Naive thymus-derived CD4-positive, alpha-beta T cell (primary cell): ENCODE measurements around the gene GHR. TPM values are rescaled to one million over a fixed set of nuclear protein-coding genes. Genes with fewer than 3 reads are reported as not detected.
A peak's percentile ranks its signal among the peaks of the same experiment; 100 is the strongest.

ENCODE experiments used
- ATAC-seq: fragments of 150-1000 bp; cut with Tn5 transposase; 2 replicates; pipeline ENCODE4 v1.10.0; 2021; ENCODE audit warnings: mild to moderate bottlenecking, moderate library complexity
- CTCF ChIA-PET: fragments of 350-600 bp; sonication (Branson Sonifier 250); formaldehyde crosslinking; loops from one replicate; lab custom pipeline; 2021; ENCODE audit warnings: antibody characterized with exemption; lab: Charles Lee
- POLR2A ChIA-PET: fragments of 350-600 bp; sonication (Branson Sonifier 250); formaldehyde crosslinking; loops from one replicate; lab custom pipeline; 2021; ENCODE audit warnings: antibody characterized with exemption, inconsistent platforms; lab: Charles Lee
- DNase-seq, 9 donors: peaks; one replicate each; pipeline versions ENCODE4 v3.0.0 to v3.0.0-alpha.2; 2020 to 2022; ENCODE audit warnings: mixed read lengths in 1 of 9
- H3K27ac ChIP-seq: one replicate; pipeline ENCODE4 v1.7.0; 2013; ENCODE audit warnings: mild to moderate bottlenecking, low read depth, low read length, moderate library complexity
- H3K27me3 ChIP-seq, 2 donors: one replicate each; pipeline ENCODE4 v1.7.0; 2013; ENCODE audit warnings: low read length in 2 of 2, mild to moderate bottlenecking in 2 of 2, moderate library complexity in 2 of 2; ENCODE audit not compliant: control insufficient read depth in 2 of 2, insufficient read depth in 2 of 2
- H3K36me3 ChIP-seq, 3 experiments: 1 replicate in 2 of 3; 2 replicates in 1 of 3; pipeline ENCODE4 v1.7.0; 2013; ENCODE audit warnings: low read length in 3 of 3, mild to moderate bottlenecking in 3 of 3, moderate library complexity in 1 of 3; ENCODE audit not compliant: insufficient read depth in 3 of 3, control insufficient read depth in 2 of 3
- H3K4me1 ChIP-seq, 2 donors: one replicate each; pipeline ENCODE4 v1.7.0; 2013; ENCODE audit warnings: low read length in 2 of 2, mild to moderate bottlenecking in 2 of 2, moderate library complexity in 1 of 2; ENCODE audit not compliant: control insufficient read depth in 2 of 2, insufficient read depth in 2 of 2
- H3K4me3 ChIP-seq: 2 replicates; pipeline ENCODE4 v1.7.0; 2013; ENCODE audit warnings: mild to moderate bottlenecking, low read length
- H3K9me3 ChIP-seq, 3 experiments: 1 replicate in 2 of 3; 2 replicates in 1 of 3; pipeline ENCODE4 v1.7.0; 2013; ENCODE audit warnings: low read length in 3 of 3; ENCODE audit not compliant: control insufficient read depth in 2 of 3
- H3K27ac Mint-ChIP-seq, 9 donors: one replicate each; pipeline ENCODE4 v1.8.0; 2020 to 2022; ENCODE audit warnings: mixed read lengths in 9 of 9, mild to moderate bottlenecking in 8 of 9, moderate library complexity in 5 of 9, inconsistent platforms in 2 of 9
- H3K27me3 Mint-ChIP-seq, 5 donors: one replicate each; pipeline ENCODE4 v1.8.0; 2021 to 2022; ENCODE audit warnings: mixed read lengths in 5 of 5, mild to moderate bottlenecking in 1 of 5
- H3K36me3 Mint-ChIP-seq, 5 donors: one replicate each; pipeline ENCODE4 v1.8.0; 2020 to 2022; ENCODE audit warnings: mixed read lengths in 5 of 5, mild to moderate bottlenecking in 3 of 5, inconsistent platforms in 1 of 5
- H3K4me1 Mint-ChIP-seq, 7 donors: one replicate each; pipeline ENCODE4 v1.8.0; 2020 to 2022; ENCODE audit warnings: mixed read lengths in 7 of 7, mild to moderate bottlenecking in 3 of 7, inconsistent platforms in 1 of 7
- H3K4me3 Mint-ChIP-seq, 10 donors: one replicate each; pipeline ENCODE4 v1.8.0; 2020 to 2022; ENCODE audit warnings: mild to moderate bottlenecking in 10 of 10, mixed read lengths in 10 of 10, moderate library complexity in 6 of 10, inconsistent platforms in 2 of 10
- H3K9me3 Mint-ChIP-seq, 11 donors: one replicate each; pipeline ENCODE4 v1.8.0; 2020 to 2022; ENCODE audit warnings: mixed read lengths in 11 of 11, mild to moderate bottlenecking in 4 of 11, inconsistent platforms in 1 of 11, moderate library complexity in 1 of 11
- intact Hi-C, 2 donors: fragments of 100-400 bp; cut with micrococcal nuclease; formaldehyde crosslinking; loops; one replicate each; pipeline ENCODE4 v1.15.1; 2023
- polyA plus RNA-seq, 2 donors: library from polyadenylated mRNA; unstranded; fragments of 300-500 nt; fragmentation: Illumina TruSeq; gene quantifications; one replicate each; pipeline ENCODE4 v1.2.3, GENCODE V29; 2021
- total RNA-seq, 6 experiments: library from RNA in 5 of 6; stranded (reverse) in 5 of 6; gene quantifications; 1 replicate in 5 of 6; 2 replicates in 1 of 6; pipeline ENCODE4 v1.2.3 and lab custom pipeline; 2021 to 2026

GHR gene
- total and polyA plus RNA-seq, 7 experiments from 2014 or later, result not detected

DNA sequence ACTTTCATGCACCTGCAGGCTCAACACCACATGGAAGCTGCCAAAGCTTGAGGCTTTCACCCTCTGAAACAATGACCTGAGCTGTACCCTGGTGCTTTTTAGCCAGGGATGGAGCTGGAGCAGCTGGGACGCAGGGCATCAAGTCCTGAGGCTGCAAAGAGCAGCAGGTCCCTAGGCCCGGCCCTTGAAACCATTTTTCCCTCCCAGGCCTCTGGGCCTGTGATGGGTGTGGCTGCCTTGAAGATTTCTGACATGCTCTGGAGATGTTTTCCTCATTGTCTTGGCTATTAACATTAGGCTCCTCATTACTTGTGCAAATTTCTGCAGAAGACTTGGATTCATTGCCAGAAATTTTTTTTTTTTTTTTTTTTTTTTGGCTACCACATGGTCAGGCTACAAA lies 30.3 kb upstream of the GHR start:
- Histone ChIP-seq H3K4me3 (no peak overlapping the region), H3K4me1 (no peaks in the 10 kb centered on the region), H3K27ac (no peak overlapping the region), H3K9me3 (peaks cover 0 to 12% (median 0%) of the 10 kb centered on the region in 3 experiments), H3K27me3 (no peaks in the 10 kb centered on the region), H3K36me3 (no peaks in the 10 kb centered on the region)
- Mint-ChIP-seq H3K36me3 (peaks cover 0 to 6% (median 3%) of the 10 kb centered on the region in 5 donors), H3K27ac (no peak overlapping the region), H3K27me3 (peaks cover 0 to 5% (median 0%) of the 10 kb centered on the region in 5 donors), H3K9me3 (peaks cover 4 to 34% (median 12%) of the 10 kb centered on the region in 11 donors), H3K4me1 (no peaks in the 10 kb centered on the region), H3K4me3 (no peak overlapping the region)
- intact Hi-C loops, result no loop called here
- POLR2A ChIA-PET, result no interaction called here
- CTCF ChIA-PET, result no interaction called here
- DNase-seq, result no peak
- no peak for ATAC-seq

DNA sequence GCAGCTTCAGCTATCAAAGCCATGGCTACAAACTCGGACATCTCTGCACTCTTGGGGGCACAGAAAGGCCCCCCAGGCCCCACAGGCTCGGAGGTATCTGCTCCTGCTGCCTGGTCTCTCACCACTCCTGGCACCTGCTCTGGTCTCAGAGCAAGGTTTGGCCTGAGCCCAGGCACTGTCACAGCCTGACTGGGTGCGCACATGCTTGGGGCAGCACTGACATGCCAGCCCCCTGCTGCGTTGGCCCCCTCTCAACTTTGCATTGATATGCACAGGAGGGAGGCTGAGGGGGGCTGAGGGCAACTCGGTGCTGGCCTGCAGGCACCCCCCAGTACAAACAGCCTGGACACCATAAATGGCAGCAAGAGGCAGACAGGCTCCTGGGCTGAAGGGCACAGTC lies 27.1 kb upstream of the GHR start:
- peaks cover 0 to 5% (median 0%) of the 10 kb centered on the region in 5 donors for H3K27me3 Mint-ChIP-seq
- ATAC-seq (peak; percentile 20), DNase-seq (no peak)
- Histone ChIP-seq H3K9me3 (peaks cover 0 to 12% (median 0%) of the 10 kb centered on the region in 3 experiments), H3K4me3 (no peak overlapping the region), H3K4me1 (no peaks in the 10 kb centered on the region), H3K36me3 (no peaks in the 10 kb centered on the region), H3K27me3 (no peaks in the 10 kb centered on the region), H3K27ac (no peak overlapping the region)
- POLR2A ChIA-PET, result no interaction called here
- intact Hi-C loops, result no loop called here
- CTCF ChIA-PET, result no interaction called here
- H3K4me3 Mint-ChIP-seq, result no peak overlapping the region
- peaks cover 0 to 6% (median 3%) of the 10 kb centered on the region in 5 donors for H3K36me3 Mint-ChIP-seq
- H3K4me1 Mint-ChIP-seq, result no peaks in the 10 kb centered on the region
- peaks cover 0 to 22% (median 9%) of the 10 kb centered on the region in 11 donors for H3K9me3 Mint-ChIP-seq
- H3K27ac Mint-ChIP-seq, result no peak overlapping the region

DNA sequence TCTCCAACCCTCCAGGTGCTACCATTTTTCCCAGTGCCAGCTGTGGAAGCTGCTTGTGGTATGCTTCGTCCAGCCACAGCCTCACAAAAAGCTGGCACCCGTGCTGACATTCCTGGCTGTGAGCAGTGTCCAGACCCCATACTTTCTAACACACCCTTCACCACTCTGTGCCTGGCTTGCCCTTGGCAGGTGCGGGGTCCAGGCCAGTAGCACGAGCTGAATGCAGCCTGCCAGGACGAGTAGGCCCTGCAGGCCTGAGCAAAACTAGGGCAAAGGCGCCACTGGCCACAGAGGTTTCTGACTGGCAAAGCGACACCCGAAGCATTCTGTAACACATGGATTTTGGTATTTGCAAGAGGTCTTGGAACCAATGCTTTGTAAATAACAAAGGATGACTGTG lies 26.0 kb upstream of the GHR start:
- H3K36me3 Mint-ChIP-seq, result peaks cover 0 to 6% (median 3%) of the 10 kb centered on the region in 5 donors
- no peaks in the 10 kb centered on the region for H3K27me3 ChIP-seq
- H3K27me3 Mint-ChIP-seq, result peaks cover 0 to 5% (median 0%) of the 10 kb centered on the region in 5 donors
- no peak overlapping the region for H3K27ac ChIP-seq
- H3K36me3 ChIP-seq, result no peaks in the 10 kb centered on the region
- H3K4me1 Mint-ChIP-seq, result no peaks in the 10 kb centered on the region
- no peak overlapping the region for H3K4me3 ChIP-seq
- no peak overlapping the region for H3K27ac Mint-ChIP-seq
- H3K4me3 Mint-ChIP-seq, result no peak overlapping the region
- intact Hi-C loops, result no loop called here
- DNase-seq, result no peak
- peaks cover 0 to 12% (median 0%) of the 10 kb centered on the region in 3 experiments for H3K9me3 ChIP-seq
- H3K4me1 ChIP-seq, result no peaks in the 10 kb centered on the region
- peaks cover 0 to 15% (median 8%) of the 10 kb centered on the region in 11 donors for H3K9me3 Mint-ChIP-seq
- ChIA-PET CTCF (no interaction called here), POLR2A (no interaction called here)
- no peak for ATAC-seq

DNA sequence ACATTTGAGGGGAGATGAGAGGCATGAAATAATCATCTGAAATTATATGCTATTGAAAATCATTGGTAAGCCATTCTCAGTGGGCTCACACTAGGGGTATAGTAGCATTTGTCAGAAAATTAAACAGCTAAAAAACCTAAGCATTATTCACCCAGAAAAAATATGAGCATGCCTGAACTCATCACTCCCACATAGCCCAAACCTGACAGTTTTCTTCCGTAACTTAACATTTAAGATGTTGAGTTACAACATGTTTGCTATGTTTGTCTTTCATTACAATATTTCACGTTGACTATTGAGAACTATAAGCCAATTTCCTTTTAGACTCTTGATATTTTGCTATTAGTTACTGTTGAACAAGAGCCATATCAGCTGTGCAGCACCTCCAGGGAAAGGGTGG lies 23.5 kb upstream of the GHR start:
- Mint-ChIP-seq H3K9me3 (peaks cover 0 to 11% (median 1%) of the 10 kb centered on the region in 11 donors), H3K4me3 (no peak overlapping the region), H3K36me3 (peaks cover 0 to 3% (median 0%) of the 10 kb centered on the region in 5 donors), H3K27ac (no peak overlapping the region), H3K27me3 (peaks cover 0 to 5% (median 0%) of the 10 kb centered on the region in 5 donors), H3K4me1 (no peaks in the 10 kb centered on the region)
- no peak for DNase-seq
- POLR2A ChIA-PET, result no interaction called here
- H3K27ac ChIP-seq, result no peak overlapping the region
- H3K4me1 ChIP-seq, result no peaks in the 10 kb centered on the region
- H3K36me3 ChIP-seq, result no peaks in the 10 kb centered on the region
- ATAC-seq, result no peak
- H3K4me3 ChIP-seq, result no peak overlapping the region
- CTCF ChIA-PET, result no interaction called here
- H3K9me3 ChIP-seq, result no peaks in the 10 kb centered on the region
- intact Hi-C loops, result no loop called here
- no peaks in the 10 kb centered on the region for H3K27me3 ChIP-seq

DNA sequence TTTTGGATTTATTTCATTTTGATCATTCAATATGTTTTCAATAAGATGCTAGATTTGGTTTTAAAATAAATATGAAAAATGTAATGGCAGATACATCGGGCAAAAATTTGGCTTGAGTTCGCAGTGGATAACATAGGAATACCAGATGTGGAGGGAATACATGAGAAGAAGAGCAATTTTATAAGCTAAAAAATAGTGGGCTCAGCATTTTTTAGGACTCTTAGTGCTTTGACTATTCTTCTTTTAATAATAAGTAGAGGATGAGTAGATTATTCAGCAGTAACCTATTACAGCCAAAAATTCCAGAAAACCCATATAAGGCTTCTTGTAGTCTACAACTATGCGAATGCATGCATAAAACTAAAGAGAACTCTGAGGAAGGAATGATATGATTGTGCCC lies 22.8 kb upstream of the GHR start:
- DNase-seq (no peak), ATAC-seq (no peak)
- peaks cover 0 to 3% (median 0%) of the 10 kb centered on the region in 5 donors for H3K36me3 Mint-ChIP-seq
- H3K4me1 Mint-ChIP-seq, result no peaks in the 10 kb centered on the region
- Histone ChIP-seq H3K4me1 (no peaks in the 10 kb centered on the region), H3K36me3 (no peaks in the 10 kb centered on the region), H3K27ac (no peak overlapping the region), H3K4me3 (no peak overlapping the region), H3K9me3 (no peaks in the 10 kb centered on the region), H3K27me3 (no peaks in the 10 kb centered on the region)
- intact Hi-C loops, result no loop called here
- ChIA-PET POLR2A (no interaction called here), CTCF (no interaction called here)
- H3K9me3 Mint-ChIP-seq, result peaks cover 0 to 5% (median under 1%) of the 10 kb centered on the region in 11 donors
- no peak overlapping the region for H3K27ac Mint-ChIP-seq
- no peak overlapping the region for H3K4me3 Mint-ChIP-seq
- peaks cover 0 to 5% (median 0%) of the 10 kb centered on the region in 5 donors for H3K27me3 Mint-ChIP-seq

DNA sequence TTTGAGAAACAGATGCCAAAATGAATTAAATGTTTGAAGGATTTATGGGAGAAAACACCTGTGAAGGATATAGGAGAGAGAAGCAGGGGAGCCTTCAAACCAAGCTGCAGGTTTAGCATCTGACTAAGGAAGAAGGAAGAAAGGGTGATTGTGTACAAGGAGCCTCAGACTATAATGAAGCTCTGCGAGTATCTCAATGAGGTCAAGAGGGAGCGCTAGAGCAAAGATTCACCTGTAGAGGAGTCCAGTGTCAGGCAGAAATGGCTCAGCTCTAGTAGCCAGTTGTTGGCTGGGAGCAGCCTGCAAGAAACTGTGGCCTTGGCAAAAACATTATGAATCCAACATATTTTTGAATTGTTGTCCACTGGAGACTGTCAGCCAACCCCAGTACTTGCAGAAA lies 20.0 kb upstream of the GHR start:
- DNase-seq, result no peak
- Mint-ChIP-seq H3K9me3 (peaks cover 0 to 5% (median 0%) of the 10 kb centered on the region in 11 donors), H3K27ac (no peak overlapping the region), H3K4me1 (no peaks in the 10 kb centered on the region), H3K27me3 (peaks cover 0 to 5% (median 0%) of the 10 kb centered on the region in 5 donors), H3K36me3 (no peaks in the 10 kb centered on the region), H3K4me3 (no peak overlapping the region)
- no peaks in the 10 kb centered on the region for H3K4me1 ChIP-seq
- H3K27me3 ChIP-seq, result no peaks in the 10 kb centered on the region
- POLR2A ChIA-PET, result no interaction called here
- H3K27ac ChIP-seq, result no peak overlapping the region
- H3K9me3 ChIP-seq, result no peaks in the 10 kb centered on the region
- intact Hi-C loops, result no loop called here
- H3K36me3 ChIP-seq, result no peaks in the 10 kb centered on the region
- CTCF ChIA-PET, result no interaction called here
- no peak for ATAC-seq
- H3K4me3 ChIP-seq, result no peak overlapping the region

DNA sequence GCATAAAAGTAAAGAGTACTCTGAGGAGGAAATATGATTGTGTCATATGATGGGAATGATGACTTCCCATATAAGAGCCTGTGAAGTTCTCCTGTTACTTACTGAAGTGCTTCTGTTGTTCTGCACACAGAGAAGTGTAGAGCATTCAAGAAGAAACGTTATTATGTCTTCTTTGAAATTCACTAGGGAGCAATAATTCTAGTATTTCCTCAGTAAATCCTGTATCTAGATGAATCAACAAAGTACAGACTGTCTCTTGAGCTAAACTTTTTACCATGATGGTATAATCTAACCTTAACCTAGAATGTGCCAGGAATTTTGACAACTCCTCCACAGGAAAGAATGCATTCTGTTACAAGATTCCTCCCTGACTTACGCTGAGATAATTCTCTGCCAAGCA lies 18.9 kb upstream of the GHR start:
- Histone ChIP-seq H3K4me1 (no peaks in the 10 kb centered on the region), H3K27ac (no peak overlapping the region), H3K9me3 (no peaks in the 10 kb centered on the region), H3K36me3 (no peaks in the 10 kb centered on the region), H3K4me3 (no peak overlapping the region), H3K27me3 (no peaks in the 10 kb centered on the region)
- H3K9me3 Mint-ChIP-seq, result peaks cover 0 to 5% (median 0%) of the 10 kb centered on the region in 11 donors
- H3K36me3 Mint-ChIP-seq, result no peaks in the 10 kb centered on the region
- CTCF ChIA-PET, result no interaction called here
- H3K27ac Mint-ChIP-seq, result no peak overlapping the region
- DNase-seq (no peak), ATAC-seq (no peak)
- intact Hi-C loops, result no loop called here
- H3K4me1 Mint-ChIP-seq, result no peaks in the 10 kb centered on the region
- H3K4me3 Mint-ChIP-seq, result no peak overlapping the region
- H3K27me3 Mint-ChIP-seq, result peaks cover 0 to 5% (median 0%) of the 10 kb centered on the region in 5 donors
- POLR2A ChIA-PET, result no interaction called here
